Measurements from ENCODE around the gene PLXNA4.

Gene PLXNA4

GRCh38 chr7:132568962-132569361 is 7.3 kb downstream of the PLXNA4 start:
- DNase-seq (ENCODE audit: low read depth): no peak
- TF ChIP-seq CTCF (conservative IDR thresholded peaks at IDR 0.05; ENCODE audit: low read depth, low read length): no peak

GRCh38 chr7:132565885-132566284 is 10.4 kb downstream of the PLXNA4 start:
- H3K4me3 ChIP-seq (ENCODE audit: low read depth, low read length): no peak overlapping the region
- no peak for DNase-seq (ENCODE audit: low read depth)
- no peak for TF ChIP-seq CTCF (conservative IDR thresholded peaks at IDR 0.05; ENCODE audit: low read depth, low read length)

More at GRCh38 chr7:132568962-132569361, 7.3 kb downstream of the PLXNA4 start:
- H3K4me3 ChIP-seq (ENCODE audit: low read depth, low read length): no peak overlapping the region

GRCh38 chr7:132565441-132565840 is 10.8 kb downstream of the PLXNA4 start:
- no peak overlapping the region for H3K4me3 ChIP-seq (ENCODE audit: low read depth, low read length)
- no peak for TF ChIP-seq CTCF (conservative IDR thresholded peaks at IDR 0.05; ENCODE audit: low read depth, low read length)
- DNase-seq (ENCODE audit: low read depth): no peak

- no peak for TF ChIP-seq CTCF (conservative IDR thresholded peaks at IDR 0.05; ENCODE audit: low read depth, low read length)
- H3K4me3 ChIP-seq (ENCODE audit: low read depth, low read length): no peak overlapping the region
- DNase-seq (ENCODE audit: low read depth): no peak
Measured at GRCh38 chr7:132564849-132565248, 11.4 kb downstream of the PLXNA4 start.

- H3K4me3 ChIP-seq (ENCODE audit: low read depth, low read length): no peak overlapping the region
- DNase-seq (ENCODE audit: low read depth): no peak
- no peak for TF ChIP-seq CTCF (conservative IDR thresholded peaks at IDR 0.05; ENCODE audit: low read depth, low read length)
Measured at GRCh38 chr7:132564090-132564489, 12.2 kb downstream of the PLXNA4 start.

- DNase-seq (ENCODE audit: low read depth): no peak
- no peak for TF ChIP-seq CTCF (conservative IDR thresholded peaks at IDR 0.05; ENCODE audit: low read depth, low read length)
- H3K4me3 ChIP-seq (ENCODE audit: low read depth, low read length): no peak overlapping the region
Measured at GRCh38 chr7:132562690-132563089, 13.6 kb downstream of the PLXNA4 start.

- DNase-seq (ENCODE audit: low read depth): no peak
- no peak for TF ChIP-seq CTCF (conservative IDR thresholded peaks at IDR 0.05; ENCODE audit: low read depth, low read length)
Measured at GRCh38 chr7:132561763-132562162, 14.5 kb downstream of the PLXNA4 start.

More at GRCh38 chr7:132561763-132562162, 14.5 kb downstream of the PLXNA4 start:
- H3K4me3 ChIP-seq (ENCODE audit: low read depth, low read length): no peak overlapping the region

All from choroid plexus epithelial cell (primary cell).